ENCODE results near the gene ANO10.

- TF ChIP-seq ZNF548 (tag by site-specific recombination; IDR thresholded peaks at IDR 0.05): no peak
- TF ChIP-seq, protein P1, sequence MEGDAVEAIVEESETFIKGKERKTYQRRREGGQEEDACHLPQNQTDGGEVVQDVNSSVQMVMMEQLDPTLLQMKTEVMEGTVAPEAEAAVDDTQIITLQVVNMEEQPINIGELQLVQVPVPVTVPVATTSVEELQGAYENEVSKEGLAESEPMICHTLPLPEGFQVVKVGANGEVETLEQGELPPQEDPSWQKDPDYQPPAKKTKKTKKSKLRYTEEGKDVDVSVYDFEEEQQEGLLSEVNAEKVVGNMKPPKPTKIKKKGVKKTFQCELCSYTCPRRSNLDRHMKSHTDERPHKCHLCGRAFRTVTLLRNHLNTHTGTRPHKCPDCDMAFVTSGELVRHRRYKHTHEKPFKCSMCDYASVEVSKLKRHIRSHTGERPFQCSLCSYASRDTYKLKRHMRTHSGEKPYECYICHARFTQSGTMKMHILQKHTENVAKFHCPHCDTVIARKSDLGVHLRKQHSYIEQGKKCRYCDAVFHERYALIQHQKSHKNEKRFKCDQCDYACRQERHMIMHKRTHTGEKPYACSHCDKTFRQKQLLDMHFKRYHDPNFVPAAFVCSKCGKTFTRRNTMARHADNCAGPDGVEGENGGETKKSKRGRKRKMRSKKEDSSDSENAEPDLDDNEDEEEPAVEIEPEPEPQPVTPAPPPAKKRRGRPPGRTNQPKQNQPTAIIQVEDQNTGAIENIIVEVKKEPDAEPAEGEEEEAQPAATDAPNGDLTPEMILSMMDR (tag by site-specific recombination; IDR thresholded peaks at IDR 0.05): no peak
- TF ChIP-seq YY1 (tag by site-specific recombination; IDR thresholded peaks at IDR 0.05): no peak
- TF ChIP-seq ZNF140 (tag by site-specific recombination; IDR thresholded peaks at IDR 0.05): no peak
- TF ChIP-seq, protein P2, sequence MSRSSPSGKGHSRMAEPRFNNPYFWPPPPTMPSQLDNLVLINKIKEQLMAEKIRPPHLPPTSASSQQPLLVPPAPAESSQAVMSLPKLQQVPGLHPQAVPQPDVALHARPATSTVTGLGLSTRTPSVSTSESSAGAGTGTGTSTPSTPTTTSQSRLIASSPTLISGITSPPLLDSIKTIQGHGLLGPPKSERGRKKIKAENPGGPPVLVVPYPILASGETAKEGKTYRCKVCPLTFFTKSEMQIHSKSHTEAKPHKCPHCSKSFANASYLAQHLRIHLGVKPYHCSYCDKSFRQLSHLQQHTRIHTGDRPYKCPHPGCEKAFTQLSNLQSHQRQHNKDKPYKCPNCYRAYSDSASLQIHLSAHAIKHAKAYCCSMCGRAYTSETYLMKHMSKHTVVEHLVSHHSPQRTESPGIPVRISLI (tag by site-specific recombination; IDR thresholded peaks at IDR 0.05): no peak
- TF ChIP-seq SP2 (tag by site-specific recombination; IDR thresholded peaks at IDR 0.05): no peak
- TF ChIP-seq ZNF174 (tag by site-specific recombination; IDR thresholded peaks at IDR 0.05): no peak
- TF ChIP-seq ZNF707 (tag by site-specific recombination; IDR thresholded peaks at IDR 0.05): no peak
These were observed 273.5 kb downstream of the ANO10 start for GRCh38 chr3:43348350-43348749.
